Hematopoietic multipotent progenitor cell treated with erythropoietin and hydrocortisone succinate and interleukin-3 and kit ligand, for 4 days (in vitro differentiated cells): ENCODE measurements around the gene FANCG.

ENCODE experiments used
- DNase-seq: peaks from one replicate; pipeline ENCODE4 v3.0.0-alpha.2; 2015

The FANCG gene

GRCh38 chr9:35057271-35057620 lies 22.5 kb downstream of the FANCG start:
- no peak for DNase-seq

- no peak for DNase-seq
Measured at GRCh38 chr9:35056571-35057270, 23.0 kb downstream of the FANCG start.

- DNase-seq, result no peak
Measured at GRCh38 chr9:35054871-35055644, 24.7 kb downstream of the FANCG start.

GRCh38 chr9:35054185-35054835 lies 25.4 kb downstream of the FANCG start:
- DNase-seq, result no peak

- DNase-seq, result peak; percentile 77
Measured at GRCh38 chr9:35051069-35051967, 28.4 kb downstream of the FANCG start.

- no peak for DNase-seq
Measured at GRCh38 chr9:35048511-35048910, 31.2 kb downstream of the FANCG start.

- no peak for DNase-seq
Measured at GRCh38 chr9:35044071-35044470, 35.7 kb downstream of the FANCG start.

- DNase-seq, result no peak
Measured at GRCh38 chr9:35042891-35043545, 36.7 kb downstream of the FANCG start.

- peak; percentile 39 for DNase-seq
Measured at GRCh38 chr9:35042081-35042604, 37.6 kb downstream of the FANCG start.

- DNase-seq, result peak; percentile 81
Measured at GRCh38 chr9:35035851-35036701, 43.7 kb downstream of the FANCG start.

GRCh38 chr9:35033101-35033500 lies 46.6 kb downstream of the FANCG start:
- DNase-seq, result no peak

- no peak for DNase-seq
Measured at GRCh38 chr9:35029852-35030251, 49.9 kb downstream of the FANCG start.

- DNase-seq, result no peak
Measured at GRCh38 chr9:35029241-35029640, 50.5 kb downstream of the FANCG start.

GRCh38 chr9:35028341-35028740 lies 51.4 kb downstream of the FANCG start:
- no peak for DNase-seq

GRCh38 chr9:35027860-35028259 lies 51.9 kb downstream of the FANCG start:
- DNase-seq, result no peak

GRCh38 chr9:35027374-35027773 lies 52.4 kb downstream of the FANCG start:
- DNase-seq, result no peak

- DNase-seq, result peak; percentile 28
Measured at GRCh38 chr9:35026671-35027070, 53.1 kb downstream of the FANCG start.
